Measurements from ENCODE around the gene DDX27. TPM values are rescaled to one million over a fixed set of nuclear protein-coding genes. Genes with fewer than 3 reads are reported as not detected.

DDX27 gene
- 25.6 and 30.5 TPM in 2 replicates for total RNA-seq

DNA sequence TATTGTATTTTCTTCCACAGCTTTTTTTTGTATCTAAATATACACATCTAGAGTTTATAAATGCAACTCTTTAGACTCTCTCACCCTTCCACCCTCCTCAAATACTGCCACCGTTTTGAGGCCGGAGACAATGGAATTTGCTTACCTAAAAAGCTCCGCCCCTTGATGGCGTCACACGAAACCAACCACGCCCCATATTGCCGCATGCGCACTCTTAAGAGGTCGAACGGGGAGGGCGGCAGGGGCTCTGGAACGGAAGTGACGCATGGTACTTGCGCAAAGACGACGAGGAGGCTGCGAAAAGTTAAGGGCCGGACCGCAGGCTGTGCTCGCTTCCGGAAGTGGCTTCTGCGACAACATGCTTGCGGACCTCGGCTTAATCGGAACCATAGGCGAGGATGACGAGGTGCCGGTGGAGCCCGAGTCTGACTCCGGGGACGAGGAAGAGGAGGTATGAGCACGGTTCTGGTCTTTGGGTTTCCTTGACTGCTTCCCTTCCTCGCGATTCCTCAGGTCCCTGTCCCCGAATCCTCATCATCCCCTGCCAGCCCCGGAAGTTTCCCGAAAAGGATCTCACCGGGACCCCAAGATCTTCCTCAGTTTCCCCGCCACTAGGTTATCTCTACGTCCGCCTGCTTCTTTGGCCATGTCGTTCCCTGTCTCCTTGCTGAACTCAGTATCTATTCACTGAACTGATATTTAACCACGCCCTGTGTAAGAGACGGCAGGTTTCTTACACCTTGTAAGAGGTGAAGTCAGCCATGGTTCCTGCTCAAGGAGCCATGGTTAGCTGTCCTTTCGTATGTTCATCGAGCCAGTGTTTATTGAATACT is at the start of gene DDX27:
TSS of gene DDX27 (plus strand) at position 326 of the 833 bp plus-strand sequence. CDS start at position 359, 33 bp downstream.

DNA sequence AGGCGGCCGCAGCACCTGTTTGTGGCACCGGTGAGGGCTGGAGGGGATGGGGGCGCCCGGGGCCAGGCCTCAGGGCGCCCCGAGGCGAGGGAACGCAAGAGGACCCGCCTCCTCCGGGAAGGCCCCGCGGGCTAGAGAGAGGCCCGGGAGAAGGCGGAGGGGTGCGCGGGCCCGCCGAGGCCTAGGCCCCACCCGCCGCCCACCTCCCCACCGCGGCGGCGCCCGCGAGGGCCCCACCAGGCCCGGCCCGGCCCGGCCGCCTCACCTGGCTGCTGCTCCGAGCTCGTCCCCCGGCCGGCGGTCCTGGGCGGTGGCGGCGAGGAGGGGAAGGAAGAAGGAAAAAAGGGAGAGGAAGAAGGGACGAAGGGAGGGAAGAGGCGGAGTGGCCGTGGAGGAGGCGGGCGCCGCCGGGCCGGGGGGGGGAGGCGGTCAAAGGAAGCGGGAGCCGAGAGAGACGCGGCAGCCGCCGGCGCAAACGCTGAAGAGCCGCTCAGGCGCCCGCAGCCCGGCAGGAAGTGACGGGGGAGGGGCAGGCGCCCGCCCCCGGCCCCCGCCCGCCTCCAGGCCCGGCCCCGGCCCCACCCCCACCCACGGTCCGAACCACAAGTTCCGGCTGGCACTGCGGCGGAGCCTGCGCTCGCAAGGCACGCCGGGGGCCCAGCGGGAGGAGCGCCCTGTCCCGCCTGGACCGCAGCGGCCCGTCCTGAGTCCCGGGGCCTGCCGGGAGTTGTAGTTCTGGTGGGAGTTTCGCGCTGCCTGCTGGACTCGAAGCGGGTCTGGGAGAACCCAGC is 31.2 kb upstream of the DDX27 start, which contains the start of gene STAU1:
TSS of gene STAU1 (minus strand) at position 484 of the 791 bp plus-strand sequence. CDS start 22,133 bp downstream, outside the sequence.

DNA sequence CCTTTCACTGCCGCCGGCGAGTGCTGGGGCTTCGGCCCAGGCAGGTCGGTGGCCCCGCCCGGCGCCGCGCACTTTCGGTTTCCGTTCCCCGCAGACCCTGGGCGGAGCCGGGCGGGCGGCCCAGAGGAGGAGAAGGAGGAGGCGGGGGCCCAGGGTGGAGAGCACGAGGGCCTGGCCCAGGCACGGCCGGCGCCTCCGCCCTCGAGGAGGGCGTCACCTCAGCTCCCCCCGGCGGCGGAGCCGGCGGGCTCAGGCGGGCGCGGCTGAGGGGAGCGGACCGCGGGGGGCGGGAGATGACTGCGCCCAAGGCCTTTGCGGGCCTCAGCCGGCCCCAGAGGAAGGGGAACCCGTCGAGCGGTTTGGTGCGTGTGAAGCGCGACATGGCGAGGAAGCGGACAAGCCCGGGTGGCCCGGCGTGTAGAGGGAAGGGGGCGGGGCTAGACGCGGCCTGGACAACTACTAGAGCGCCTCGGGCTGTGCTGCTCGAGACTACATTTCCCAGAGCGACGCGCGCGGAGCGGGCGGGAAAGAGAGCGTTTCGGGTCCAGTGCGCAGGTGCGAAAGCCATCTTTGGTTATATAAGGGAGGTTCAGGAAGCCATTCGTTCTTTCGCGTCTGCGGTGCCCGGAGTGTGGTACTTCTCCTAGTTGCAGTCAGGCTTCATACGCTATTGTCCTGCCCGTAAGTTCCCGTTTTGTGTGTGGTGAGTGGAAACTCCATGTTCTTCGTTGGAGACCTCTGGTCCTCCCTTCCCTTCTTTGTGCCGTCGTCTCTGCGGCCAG is 59.0 kb downstream of the DDX27 start, which contains the start of gene ZNFX1:
TSS of gene ZNFX1 (minus strand) at position 22 of the 782 bp plus-strand sequence. CDS start 2,218 bp downstream, outside the sequence.

Other genes starting within 250 kb of the DDX27 start
- gene CSE1L, start 173.1 kb upstream of the DDX27 start, total RNA-seq: 90.0 and 108 TPM in 2 replicates
- 45.3 and 49.6 TPM in 2 replicates for gene STAU1, start 31.1 kb upstream of the DDX27 start, total RNA-seq
- gene ZNFX1, start 58.6 kb downstream of the DDX27 start, total RNA-seq: 33.9 and 44.7 TPM in 2 replicates